CD4-positive, alpha-beta T cell treated with Interleukin-2 at 100 ng/mL for 4 hours (primary cell): ENCODE measurements around the gene ANXA5.

ENCODE experiments used
- DNase-seq: peaks from one replicate; pipeline ENCODE4 v3.0.0-alpha.2; 2020; ENCODE audit warnings: low spot score

The ANXA5 gene

GRCh38 chr4:121633653-121634052, 63.1 kb downstream of the ANXA5 start:
- no peak for DNase-seq

GRCh38 chr4:121632636-121633035, 64.1 kb downstream of the ANXA5 start:
- DNase-seq, result no peak
